WTC11 (cell line): Measurements from ENCODE around the gene GLIPR1. TPM values are rescaled to one million over a fixed set of nuclear protein-coding genes. Genes with fewer than 3 reads are reported as not detected.

Experiments used
- ATAC-seq: fragments of 200-7000 bp; cut with Tn5 transposase; 2 replicates; pipeline ENCODE4 v1.10.0; 2021; ENCODE audit warnings: mild to moderate bottlenecking, moderate library complexity
- CTCF ChIA-PET: fragments of 300-600 bp; sonication (Branson Sonifier 250); formaldehyde crosslinking; loops from one replicate; lab custom pipeline; 2021; ENCODE audit warnings: antibody characterized with exemption; lab: Charles Lee
- POLR2A ChIA-PET: fragments of 350-600 bp; sonication (Branson Sonifier 250); formaldehyde crosslinking; loops from one replicate; lab custom pipeline; 2021; ENCODE audit warnings: antibody characterized with exemption; lab: Charles Lee
- DNase-seq: peaks from one replicate; pipeline ENCODE4 v3.0.0; 2021; ENCODE audit warnings: low spot score
- H3K27ac Mint-ChIP-seq: 2 replicates; pipeline ENCODE4 v1.8.0; 2021; ENCODE audit warnings: mixed read lengths
- H3K27me3 Mint-ChIP-seq: 2 replicates; pipeline ENCODE4 v1.8.0; 2021; ENCODE audit warnings: low read depth, mild to moderate bottlenecking, moderate library complexity, mixed read lengths
- H3K36me3 Mint-ChIP-seq: 2 replicates; pipeline ENCODE4 v1.8.0; 2021; ENCODE audit warnings: mixed read lengths
- H3K4me1 Mint-ChIP-seq: 2 replicates; pipeline ENCODE4 v1.8.0; 2022; ENCODE audit warnings: mixed read lengths
- H3K4me3 Mint-ChIP-seq: 2 replicates; pipeline ENCODE4 v1.8.0; 2021; ENCODE audit warnings: mild to moderate bottlenecking, moderate library complexity, mixed read lengths
- H3K9me3 Mint-ChIP-seq: 2 replicates; pipeline ENCODE4 v1.8.0; 2021; ENCODE audit warnings: mixed read lengths
- ESRRA ChIP-seq: sonication (generic); formaldehyde crosslinking; IDR thresholded peaks from 2 replicates; pipeline ENCODE4 v1.8.1; 2022; ENCODE audit warnings: mild to moderate bottlenecking, missing genetic modification reagents, borderline replicate concordance
- FOXP1 ChIP-seq: sonication (generic); formaldehyde crosslinking; IDR thresholded peaks from 2 replicates; pipeline ENCODE4 v1.8.0; 2022; ENCODE audit warnings: missing genetic modification reagents, mild to moderate bottlenecking, moderate library complexity, borderline replicate concordance
- GTF2I ChIP-seq: fragments of 250-450 bp; sonication (Bioruptor Pico); conservative IDR thresholded peaks from 2 replicates; pipeline ENCODE4 v1.4.0; 2021; ENCODE audit warnings: mild to moderate bottlenecking
- MXD4 ChIP-seq: fragments of 250-450 bp; sonication (Bioruptor Pico); IDR thresholded peaks from 2 replicates; pipeline ENCODE4 v1.8.0; 2021; ENCODE audit warnings: mild to moderate bottlenecking, moderate library complexity, borderline replicate concordance
- NFYB ChIP-seq: sonication (generic); formaldehyde crosslinking; conservative IDR thresholded peaks from 2 replicates; pipeline ENCODE4 v1.8.0; 2022; ENCODE audit warnings: low read depth, missing genetic modification reagents
- OVOL2 ChIP-seq: fragments of 250-450 bp; sonication (Bioruptor Pico); IDR thresholded peaks from 2 replicates; pipeline ENCODE4 v1.9.0; 2021; ENCODE audit warnings: mild to moderate bottlenecking, borderline replicate concordance
- RORB ChIP-seq: fragments of 250-450 bp; sonication (Bioruptor Pico); IDR thresholded peaks from 2 replicates; pipeline ENCODE4 v1.9.0; 2021; ENCODE audit warnings: mild to moderate bottlenecking
- SMAD4 ChIP-seq: sonication (generic); formaldehyde crosslinking; IDR thresholded peaks from 2 replicates; pipeline ENCODE4 v1.8.0; 2022; ENCODE audit warnings: mild to moderate bottlenecking, missing genetic modification reagents
- TCF7 ChIP-seq: sonication (generic); formaldehyde crosslinking; IDR thresholded peaks from 2 replicates; pipeline ENCODE4 v1.8.0; 2022; ENCODE audit warnings: mild to moderate bottlenecking, low read depth, missing genetic modification reagents, moderate library complexity
- total RNA-seq: library from RNA; stranded (reverse); gene quantifications from 3 replicates; pipeline ENCODE4 v1.2.3, GENCODE V29; 2021
- TF ChIP-seq, protein P1 (sequence below): fragments of 200-600 bp; IDR thresholded peaks from 2 replicates; pipeline ENCODE4 v1.8.0; 2022; ENCODE audit warnings: antibody characterized with exemption
- TF ChIP-seq, protein P2 (sequence below): sonication (generic); formaldehyde crosslinking; IDR thresholded peaks from 2 replicates; pipeline ENCODE4 v1.8.1; 2022; ENCODE audit warnings: low read depth, missing genetic modification reagents, borderline replicate concordance
- TF ChIP-seq, protein P3 (sequence below): fragments of 250-450 bp; sonication (Bioruptor Pico); IDR thresholded peaks from 2 replicates; pipeline ENCODE4 v2.1.2; 2022; ENCODE audit warnings: mild to moderate bottlenecking, moderate library complexity
- TF ChIP-seq, protein P4 (sequence below): sonication (generic); formaldehyde crosslinking; IDR thresholded peaks from 2 replicates; pipeline ENCODE4 v1.8.0; 2022; ENCODE audit warnings: missing genetic modification reagents
- TF ChIP-seq, protein P5 (sequence below): fragments of 250-450 bp; sonication (Bioruptor Pico); IDR thresholded peaks from 2 replicates; pipeline ENCODE4 v1.9.0; 2021; ENCODE audit warnings: mild to moderate bottlenecking
- TF ChIP-seq, protein P6 (sequence below): sonication (generic); formaldehyde crosslinking; IDR thresholded peaks from 2 replicates; pipeline ENCODE4 v1.8.1; 2022; ENCODE audit warnings: low read depth, mild to moderate bottlenecking, moderate library complexity, missing genetic modification reagents, borderline replicate concordance
- TF ChIP-seq, protein P7 (sequence below): sonication (generic); formaldehyde crosslinking; IDR thresholded peaks from 2 replicates; pipeline ENCODE4 v1.8.1; 2023; ENCODE audit warnings: mild to moderate bottlenecking, missing genetic modification reagents
- TF ChIP-seq, protein P8 (sequence below): sonication (generic); formaldehyde crosslinking; IDR thresholded peaks from 2 replicates; pipeline ENCODE4 v1.8.1; 2022; ENCODE audit warnings: mild to moderate bottlenecking, missing genetic modification reagents, moderate library complexity, borderline replicate concordance

Gene GLIPR1
- total RNA-seq, 1 experiment from 2014 or later = 0.28 TPM

DNA sequence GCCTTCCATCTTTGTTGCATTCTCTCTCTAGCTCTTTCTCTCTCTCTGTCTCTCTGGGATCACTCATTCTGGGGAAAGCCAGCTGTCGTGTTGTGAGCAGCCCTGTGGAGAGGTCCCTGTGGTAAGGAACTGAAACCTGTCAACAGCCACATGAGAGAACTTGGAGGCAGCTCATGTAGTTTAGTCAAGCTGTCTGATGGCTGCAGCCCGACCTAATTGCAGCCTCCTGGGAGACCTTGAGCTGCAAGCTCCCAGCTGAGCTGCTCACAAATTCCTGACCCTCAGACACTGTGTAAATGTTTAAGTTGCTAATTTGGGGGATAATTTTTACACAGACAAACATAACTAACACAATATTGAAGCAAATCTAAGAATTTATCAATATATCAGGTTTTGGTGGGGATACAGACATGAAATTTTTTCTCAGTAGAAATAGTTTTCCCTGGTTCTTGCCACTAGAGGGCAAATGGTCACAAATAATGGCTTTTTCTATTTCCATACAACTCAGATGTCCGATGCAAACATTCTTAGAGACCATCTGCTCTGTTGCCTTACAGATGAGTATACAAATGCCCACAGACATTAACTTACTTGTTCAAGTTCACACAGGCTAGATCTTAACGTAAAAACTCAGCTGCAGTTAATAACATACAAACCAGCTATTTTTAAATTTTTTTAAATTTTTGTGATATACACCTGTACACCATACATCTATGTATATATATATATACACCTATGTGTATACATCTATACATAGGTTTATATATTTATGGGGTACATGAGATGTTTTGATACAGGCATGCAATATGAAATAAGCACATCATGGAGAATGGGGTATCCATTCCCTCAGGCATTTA, 46.3 kb downstream of the GLIPR1 start:
- H3K36me3 Mint-ChIP-seq = no peaks in the 10 kb centered on the region; the same call in 1 of the 2 replicates
- DNase-seq (peak; percentile 13), ATAC-seq (peak; percentile 67)
- POLR2A ChIA-PET = interaction anchor here (1.1 kb wide), 1 partner anchor 505 kb away, joined by 4 read pairs; the partner anchor contains the start of gene PHLDA1
- peak overlapping the region; percentile 76 for H3K27ac Mint-ChIP-seq
- TF ChIP-seq, protein P1, sequence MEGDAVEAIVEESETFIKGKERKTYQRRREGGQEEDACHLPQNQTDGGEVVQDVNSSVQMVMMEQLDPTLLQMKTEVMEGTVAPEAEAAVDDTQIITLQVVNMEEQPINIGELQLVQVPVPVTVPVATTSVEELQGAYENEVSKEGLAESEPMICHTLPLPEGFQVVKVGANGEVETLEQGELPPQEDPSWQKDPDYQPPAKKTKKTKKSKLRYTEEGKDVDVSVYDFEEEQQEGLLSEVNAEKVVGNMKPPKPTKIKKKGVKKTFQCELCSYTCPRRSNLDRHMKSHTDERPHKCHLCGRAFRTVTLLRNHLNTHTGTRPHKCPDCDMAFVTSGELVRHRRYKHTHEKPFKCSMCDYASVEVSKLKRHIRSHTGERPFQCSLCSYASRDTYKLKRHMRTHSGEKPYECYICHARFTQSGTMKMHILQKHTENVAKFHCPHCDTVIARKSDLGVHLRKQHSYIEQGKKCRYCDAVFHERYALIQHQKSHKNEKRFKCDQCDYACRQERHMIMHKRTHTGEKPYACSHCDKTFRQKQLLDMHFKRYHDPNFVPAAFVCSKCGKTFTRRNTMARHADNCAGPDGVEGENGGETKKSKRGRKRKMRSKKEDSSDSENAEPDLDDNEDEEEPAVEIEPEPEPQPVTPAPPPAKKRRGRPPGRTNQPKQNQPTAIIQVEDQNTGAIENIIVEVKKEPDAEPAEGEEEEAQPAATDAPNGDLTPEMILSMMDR = peak; percentile 57
- no peak for TF ChIP-seq OVOL2
- peaks cover 16% of the 10 kb centered on the region for H3K9me3 Mint-ChIP-seq
- CTCF ChIA-PET = interaction anchor here (0.6 to 3.8 kb wide), 14 partner anchors 9 to 881 kb away, joined by 3 to 24 read pairs (median 3); partner anchors contain the start of genes BBS10, KRR1 and PHLDA1
- peaks cover 14% of the 10 kb centered on the region for H3K4me1 Mint-ChIP-seq
- no peaks in the 10 kb centered on the region; the same call in 1 of the 2 replicates for H3K27me3 Mint-ChIP-seq
- no peak overlapping the region for H3K4me3 Mint-ChIP-seq

DNA sequence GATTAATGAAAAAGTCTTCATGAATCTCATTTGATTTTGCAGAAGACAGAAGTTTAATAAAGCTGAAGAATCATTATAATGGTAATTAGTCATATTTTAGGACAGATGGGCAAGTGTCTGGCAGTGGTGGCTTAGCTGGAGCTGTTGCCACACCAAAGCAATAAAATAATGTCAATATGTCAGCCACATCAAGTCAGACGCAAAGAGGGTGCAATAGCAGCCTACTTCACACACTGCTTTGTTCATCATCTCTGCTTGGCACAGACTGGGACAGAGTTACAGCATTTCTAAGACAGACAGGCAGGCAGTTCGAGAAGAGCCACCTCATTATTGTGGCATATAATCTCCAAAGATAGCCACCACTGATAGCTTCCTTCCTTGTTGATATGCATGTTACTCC, 47.7 kb downstream of the GLIPR1 start:
- Mint-ChIP-seq H3K9me3 (peaks cover 5% of the 10 kb centered on the region), H3K27ac (no peak overlapping the region), H3K4me1 (peaks cover 5% of the 10 kb centered on the region), H3K4me3 (no peak overlapping the region), H3K36me3 (no peaks in the 10 kb centered on the region), H3K27me3 (no peaks in the 10 kb centered on the region)
- CTCF ChIA-PET = interaction anchor here (0.6 to 3.8 kb wide), 5 partner anchors 26 to 509 kb away, joined by 3 to 24 read pairs (median 6); partner anchors contain the start of gene PHLDA1
- POLR2A ChIA-PET = no interaction called here
- no peak for DNase-seq
- no peak for ATAC-seq
- TF ChIP-seq, protein P2, sequence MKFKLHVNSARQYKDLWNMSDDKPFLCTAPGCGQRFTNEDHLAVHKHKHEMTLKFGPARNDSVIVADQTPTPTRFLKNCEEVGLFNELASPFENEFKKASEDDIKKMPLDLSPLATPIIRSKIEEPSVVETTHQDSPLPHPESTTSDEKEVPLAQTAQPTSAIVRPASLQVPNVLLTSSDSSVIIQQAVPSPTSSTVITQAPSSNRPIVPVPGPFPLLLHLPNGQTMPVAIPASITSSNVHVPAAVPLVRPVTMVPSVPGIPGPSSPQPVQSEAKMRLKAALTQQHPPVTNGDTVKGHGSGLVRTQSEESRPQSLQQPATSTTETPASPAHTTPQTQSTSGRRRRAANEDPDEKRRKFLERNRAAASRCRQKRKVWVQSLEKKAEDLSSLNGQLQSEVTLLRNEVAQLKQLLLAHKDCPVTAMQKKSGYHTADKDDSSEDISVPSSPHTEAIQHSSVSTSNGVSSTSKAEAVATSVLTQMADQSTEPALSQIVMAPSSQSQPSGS (CRISPR knock-in tag) = no peak
- no peak for TF ChIP-seq SMAD4 (CRISPR knock-in tag)
- no peak for TF ChIP-seq GTF2I (CRISPR knock-in tag)
- TF ChIP-seq, protein P3, sequence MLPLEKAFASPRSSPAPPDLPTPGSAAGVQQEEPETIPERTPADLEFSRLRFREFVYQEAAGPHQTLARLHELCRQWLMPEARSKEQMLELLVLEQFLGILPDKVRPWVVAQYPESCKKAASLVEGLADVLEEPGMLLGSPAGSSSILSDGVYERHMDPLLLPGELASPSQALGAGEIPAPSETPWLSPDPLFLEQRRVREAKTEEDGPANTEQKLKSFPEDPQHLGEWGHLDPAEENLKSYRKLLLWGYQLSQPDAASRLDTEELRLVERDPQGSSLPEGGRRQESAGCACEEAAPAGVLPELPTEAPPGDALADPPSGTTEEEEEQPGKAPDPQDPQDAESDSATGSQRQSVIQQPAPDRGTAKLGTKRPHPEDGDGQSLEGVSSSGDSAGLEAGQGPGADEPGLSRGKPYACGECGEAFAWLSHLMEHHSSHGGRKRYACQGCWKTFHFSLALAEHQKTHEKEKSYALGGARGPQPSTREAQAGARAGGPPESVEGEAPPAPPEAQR (CRISPR knock-in tag) = no peak
- TF ChIP-seq, protein P4, sequence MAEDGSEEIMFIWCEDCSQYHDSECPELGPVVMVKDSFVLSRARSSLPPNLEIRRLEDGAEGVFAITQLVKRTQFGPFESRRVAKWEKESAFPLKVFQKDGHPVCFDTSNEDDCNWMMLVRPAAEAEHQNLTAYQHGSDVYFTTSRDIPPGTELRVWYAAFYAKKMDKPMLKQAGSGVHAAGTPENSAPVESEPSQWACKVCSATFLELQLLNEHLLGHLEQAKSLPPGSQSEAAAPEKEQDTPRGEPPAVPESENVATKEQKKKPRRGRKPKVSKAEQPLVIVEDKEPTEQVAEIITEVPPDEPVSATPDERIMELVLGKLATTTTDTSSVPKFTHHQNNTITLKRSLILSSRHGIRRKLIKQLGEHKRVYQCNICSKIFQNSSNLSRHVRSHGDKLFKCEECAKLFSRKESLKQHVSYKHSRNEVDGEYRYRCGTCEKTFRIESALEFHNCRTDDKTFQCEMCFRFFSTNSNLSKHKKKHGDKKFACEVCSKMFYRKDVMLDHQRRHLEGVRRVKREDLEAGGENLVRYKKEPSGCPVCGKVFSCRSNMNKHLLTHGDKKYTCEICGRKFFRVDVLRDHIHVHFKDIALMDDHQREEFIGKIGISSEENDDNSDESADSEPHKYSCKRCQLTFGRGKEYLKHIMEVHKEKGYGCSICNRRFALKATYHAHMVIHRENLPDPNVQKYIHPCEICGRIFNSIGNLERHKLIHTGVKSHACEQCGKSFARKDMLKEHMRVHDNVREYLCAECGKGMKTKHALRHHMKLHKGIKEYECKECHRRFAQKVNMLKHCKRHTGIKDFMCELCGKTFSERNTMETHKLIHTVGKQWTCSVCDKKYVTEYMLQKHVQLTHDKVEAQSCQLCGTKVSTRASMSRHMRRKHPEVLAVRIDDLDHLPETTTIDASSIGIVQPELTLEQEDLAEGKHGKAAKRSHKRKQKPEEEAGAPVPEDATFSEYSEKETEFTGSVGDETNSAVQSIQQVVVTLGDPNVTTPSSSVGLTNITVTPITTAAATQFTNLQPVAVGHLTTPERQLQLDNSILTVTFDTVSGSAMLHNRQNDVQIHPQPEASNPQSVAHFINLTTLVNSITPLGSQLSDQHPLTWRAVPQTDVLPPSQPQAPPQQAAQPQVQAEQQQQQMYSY (CRISPR knock-in tag) = no peak
- TF ChIP-seq, protein P5, sequence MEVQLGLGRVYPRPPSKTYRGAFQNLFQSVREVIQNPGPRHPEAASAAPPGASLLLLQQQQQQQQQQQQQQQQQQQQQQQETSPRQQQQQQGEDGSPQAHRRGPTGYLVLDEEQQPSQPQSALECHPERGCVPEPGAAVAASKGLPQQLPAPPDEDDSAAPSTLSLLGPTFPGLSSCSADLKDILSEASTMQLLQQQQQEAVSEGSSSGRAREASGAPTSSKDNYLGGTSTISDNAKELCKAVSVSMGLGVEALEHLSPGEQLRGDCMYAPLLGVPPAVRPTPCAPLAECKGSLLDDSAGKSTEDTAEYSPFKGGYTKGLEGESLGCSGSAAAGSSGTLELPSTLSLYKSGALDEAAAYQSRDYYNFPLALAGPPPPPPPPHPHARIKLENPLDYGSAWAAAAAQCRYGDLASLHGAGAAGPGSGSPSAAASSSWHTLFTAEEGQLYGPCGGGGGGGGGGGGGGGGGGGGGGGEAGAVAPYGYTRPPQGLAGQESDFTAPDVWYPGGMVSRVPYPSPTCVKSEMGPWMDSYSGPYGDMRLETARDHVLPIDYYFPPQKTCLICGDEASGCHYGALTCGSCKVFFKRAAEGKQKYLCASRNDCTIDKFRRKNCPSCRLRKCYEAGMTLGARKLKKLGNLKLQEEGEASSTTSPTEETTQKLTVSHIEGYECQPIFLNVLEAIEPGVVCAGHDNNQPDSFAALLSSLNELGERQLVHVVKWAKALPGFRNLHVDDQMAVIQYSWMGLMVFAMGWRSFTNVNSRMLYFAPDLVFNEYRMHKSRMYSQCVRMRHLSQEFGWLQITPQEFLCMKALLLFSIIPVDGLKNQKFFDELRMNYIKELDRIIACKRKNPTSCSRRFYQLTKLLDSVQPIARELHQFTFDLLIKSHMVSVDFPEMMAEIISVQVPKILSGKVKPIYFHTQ = no peak
- no peak for TF ChIP-seq MXD4 (CRISPR knock-in tag)
- no peak for TF ChIP-seq RORB (CRISPR knock-in tag)
- TF ChIP-seq, protein P6, sequence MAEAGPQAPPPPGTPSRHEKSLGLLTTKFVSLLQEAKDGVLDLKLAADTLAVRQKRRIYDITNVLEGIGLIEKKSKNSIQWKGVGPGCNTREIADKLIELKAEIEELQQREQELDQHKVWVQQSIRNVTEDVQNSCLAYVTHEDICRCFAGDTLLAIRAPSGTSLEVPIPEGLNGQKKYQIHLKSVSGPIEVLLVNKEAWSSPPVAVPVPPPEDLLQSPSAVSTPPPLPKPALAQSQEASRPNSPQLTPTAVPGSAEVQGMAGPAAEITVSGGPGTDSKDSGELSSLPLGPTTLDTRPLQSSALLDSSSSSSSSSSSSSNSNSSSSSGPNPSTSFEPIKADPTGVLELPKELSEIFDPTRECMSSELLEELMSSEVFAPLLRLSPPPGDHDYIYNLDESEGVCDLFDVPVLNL (CRISPR knock-in tag) = no peak
- TF ChIP-seq, protein P7, sequence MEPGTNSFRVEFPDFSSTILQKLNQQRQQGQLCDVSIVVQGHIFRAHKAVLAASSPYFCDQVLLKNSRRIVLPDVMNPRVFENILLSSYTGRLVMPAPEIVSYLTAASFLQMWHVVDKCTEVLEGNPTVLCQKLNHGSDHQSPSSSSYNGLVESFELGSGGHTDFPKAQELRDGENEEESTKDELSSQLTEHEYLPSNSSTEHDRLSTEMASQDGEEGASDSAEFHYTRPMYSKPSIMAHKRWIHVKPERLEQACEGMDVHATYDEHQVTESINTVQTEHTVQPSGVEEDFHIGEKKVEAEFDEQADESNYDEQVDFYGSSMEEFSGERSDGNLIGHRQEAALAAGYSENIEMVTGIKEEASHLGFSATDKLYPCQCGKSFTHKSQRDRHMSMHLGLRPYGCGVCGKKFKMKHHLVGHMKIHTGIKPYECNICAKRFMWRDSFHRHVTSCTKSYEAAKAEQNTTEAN (CRISPR knock-in tag) = no peak
- TF ChIP-seq TCF7 (CRISPR knock-in tag) = no peak
- TF ChIP-seq ESRRA (CRISPR knock-in tag) = no peak
- TF ChIP-seq NFYB (CRISPR knock-in tag) = no peak
- TF ChIP-seq FOXP1 (CRISPR knock-in tag) = no peak
- TF ChIP-seq, protein P8, sequence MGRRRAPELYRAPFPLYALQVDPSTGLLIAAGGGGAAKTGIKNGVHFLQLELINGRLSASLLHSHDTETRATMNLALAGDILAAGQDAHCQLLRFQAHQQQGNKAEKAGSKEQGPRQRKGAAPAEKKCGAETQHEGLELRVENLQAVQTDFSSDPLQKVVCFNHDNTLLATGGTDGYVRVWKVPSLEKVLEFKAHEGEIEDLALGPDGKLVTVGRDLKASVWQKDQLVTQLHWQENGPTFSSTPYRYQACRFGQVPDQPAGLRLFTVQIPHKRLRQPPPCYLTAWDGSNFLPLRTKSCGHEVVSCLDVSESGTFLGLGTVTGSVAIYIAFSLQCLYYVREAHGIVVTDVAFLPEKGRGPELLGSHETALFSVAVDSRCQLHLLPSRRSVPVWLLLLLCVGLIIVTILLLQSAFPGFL = no peak
